Stomach smooth muscle (tissue), 2 donors: ENCODE data around the gene KLF7.
"Not testable (repeated sequence)": the region's sequence is repeated elsewhere in the genome, so short reads cannot be mapped to it uniquely, and the experiment has no call there.

Experiments used
- H3K27ac ChIP-seq: one replicate; pipeline ENCODE4 v1.7.0; 2013; ENCODE audit warnings: mild to moderate bottlenecking, low read length, inconsistent platforms
- H3K27me3 ChIP-seq, 2 donors: one replicate each; pipeline ENCODE4 v1.7.0; 2013; ENCODE audit warnings: low read length in 2 of 2; ENCODE audit not compliant: insufficient read depth in 2 of 2, control insufficient read depth in 1 of 2
- H3K36me3 ChIP-seq, 2 donors: one replicate each; pipeline ENCODE4 v1.7.0; 2013; ENCODE audit warnings: low read length in 2 of 2; ENCODE audit not compliant: control insufficient read depth in 2 of 2, insufficient read depth in 2 of 2
- H3K4me1 ChIP-seq: one replicate; pipeline ENCODE4 v1.7.0; 2013; ENCODE audit warnings: low read length; ENCODE audit not compliant: control insufficient read depth, insufficient read depth
- H3K4me3 ChIP-seq, 2 donors: one replicate each; pipeline ENCODE4 v1.7.0; 2013; ENCODE audit warnings: low read length in 2 of 2
- H3K9ac ChIP-seq, 2 donors: one replicate each; pipeline ENCODE4 v1.7.0; 2013; ENCODE audit warnings: low read length in 2 of 2, mild to moderate bottlenecking in 1 of 2
- H3K9me3 ChIP-seq, 2 donors: one replicate each; pipeline ENCODE4 v1.7.0; 2013; ENCODE audit warnings: low read length in 2 of 2; ENCODE audit not compliant: control insufficient read depth in 2 of 2
- donor health status: healthy.
- donor health status: Pancreatic carcinoma.

KLF7 gene

DNA sequence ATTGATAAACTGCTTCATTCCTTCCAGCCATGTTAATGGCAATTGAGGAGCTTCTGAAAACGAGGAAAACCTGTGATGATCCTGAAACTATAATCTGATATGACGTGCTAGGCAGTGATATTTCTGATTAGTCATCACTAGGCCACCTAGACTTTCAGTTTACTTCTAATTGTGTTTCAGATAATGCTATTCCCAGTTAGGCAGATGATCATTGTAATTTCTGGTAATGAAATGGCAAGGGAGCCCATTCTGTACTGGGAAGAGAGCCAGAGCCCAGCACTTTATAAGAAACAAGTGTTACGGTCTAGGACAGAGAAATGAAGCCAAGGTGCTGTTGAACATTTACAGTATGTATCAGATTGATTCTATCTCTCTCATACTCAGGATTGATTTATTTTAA is 120.2 kb downstream of the KLF7 start:
- H3K27me3 ChIP-seq: no peaks in the 10 kb centered on the region

DNA sequence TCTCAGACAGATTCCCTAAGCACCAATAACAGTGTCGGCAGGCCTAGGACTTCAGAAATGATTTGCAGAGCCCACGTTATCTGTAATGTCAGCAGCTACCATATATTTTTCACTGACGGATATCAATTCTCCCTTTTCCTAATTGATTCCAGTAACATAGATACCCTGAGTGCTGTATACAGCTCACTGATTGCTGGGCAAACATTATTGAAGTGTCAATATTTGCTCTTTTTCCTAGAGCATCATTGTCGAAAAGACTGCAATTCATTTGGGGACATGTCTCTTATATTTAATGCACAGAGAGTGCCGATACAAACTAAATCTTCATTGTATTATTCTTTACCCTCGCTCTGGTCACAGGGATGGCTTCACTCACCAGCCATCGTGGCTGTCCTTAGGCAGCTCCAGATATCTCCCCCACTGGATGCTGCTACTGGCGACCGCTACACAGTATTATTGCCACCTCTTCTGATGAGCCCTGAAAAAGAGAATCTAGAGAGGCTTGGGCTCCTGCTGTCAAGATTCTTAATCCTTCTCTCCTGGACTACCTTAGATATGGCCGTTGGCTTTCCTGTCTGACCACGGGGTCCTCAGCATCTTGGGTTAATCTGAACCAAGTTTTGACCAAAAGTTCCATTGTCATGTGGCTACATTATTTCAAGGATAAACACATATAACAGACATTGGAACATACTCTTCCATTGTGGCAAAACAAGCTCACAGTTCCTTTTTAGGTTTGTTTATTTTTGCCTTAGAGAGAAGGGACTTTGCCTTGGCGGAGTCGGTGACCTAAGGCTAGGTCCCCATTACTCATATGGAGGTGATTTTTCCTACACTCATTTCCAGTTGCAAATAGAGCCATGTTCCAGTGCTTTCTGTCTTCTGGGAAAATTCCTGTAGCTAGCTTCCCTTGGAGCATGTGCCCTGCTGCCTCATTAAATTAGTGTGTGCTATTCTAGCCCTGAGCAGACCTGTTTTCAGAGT is 121.1 kb downstream of the KLF7 start:
- no peaks in the 10 kb centered on the region for H3K4me1 ChIP-seq
- H3K4me3 ChIP-seq: no peak overlapping the region
- no peaks in the 10 kb centered on the region for H3K27me3 ChIP-seq
- H3K9ac ChIP-seq: no peak overlapping the region
- no peak overlapping the region for H3K27ac ChIP-seq
- H3K9me3 ChIP-seq: no peaks in the 10 kb centered on the region
- no peaks in the 10 kb centered on the region for H3K36me3 ChIP-seq

More for the DNA sequence above, 120.2 kb downstream of the KLF7 start:
- Histone ChIP-seq H3K9me3 (no peaks in the 10 kb centered on the region), H3K9ac (no peak overlapping the region), H3K4me1 (no peaks in the 10 kb centered on the region), H3K36me3 (no peaks in the 10 kb centered on the region), H3K4me3 (no peak overlapping the region), H3K27ac (no peak overlapping the region)

DNA sequence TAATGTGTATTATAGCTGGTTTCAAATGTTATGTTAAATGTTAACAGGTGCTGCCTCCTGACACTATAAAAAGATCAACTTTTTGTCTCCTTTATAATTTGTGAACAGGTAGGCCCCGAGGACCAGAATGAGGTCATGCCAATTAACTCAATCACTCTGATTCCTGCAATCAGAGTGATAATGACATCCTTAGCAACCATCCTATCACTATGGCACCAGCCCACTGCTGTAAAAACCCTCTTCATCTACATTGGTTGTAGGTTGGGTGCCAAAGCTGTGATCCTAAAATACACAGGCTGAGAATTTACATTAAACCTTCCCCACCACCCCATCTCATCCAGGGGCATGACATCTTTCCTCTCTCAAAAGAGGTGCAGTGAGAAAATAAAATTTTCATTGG is 122.9 kb downstream of the KLF7 start:
- Histone ChIP-seq H3K27me3 (no peaks in the 10 kb centered on the region), H3K4me1 (peaks cover 2% of the 10 kb centered on the region), H3K36me3 (no peaks in the 10 kb centered on the region), H3K9ac (no peak overlapping the region), H3K9me3 (no peaks in the 10 kb centered on the region), H3K4me3 (no peak overlapping the region), H3K27ac (no peak overlapping the region)

DNA sequence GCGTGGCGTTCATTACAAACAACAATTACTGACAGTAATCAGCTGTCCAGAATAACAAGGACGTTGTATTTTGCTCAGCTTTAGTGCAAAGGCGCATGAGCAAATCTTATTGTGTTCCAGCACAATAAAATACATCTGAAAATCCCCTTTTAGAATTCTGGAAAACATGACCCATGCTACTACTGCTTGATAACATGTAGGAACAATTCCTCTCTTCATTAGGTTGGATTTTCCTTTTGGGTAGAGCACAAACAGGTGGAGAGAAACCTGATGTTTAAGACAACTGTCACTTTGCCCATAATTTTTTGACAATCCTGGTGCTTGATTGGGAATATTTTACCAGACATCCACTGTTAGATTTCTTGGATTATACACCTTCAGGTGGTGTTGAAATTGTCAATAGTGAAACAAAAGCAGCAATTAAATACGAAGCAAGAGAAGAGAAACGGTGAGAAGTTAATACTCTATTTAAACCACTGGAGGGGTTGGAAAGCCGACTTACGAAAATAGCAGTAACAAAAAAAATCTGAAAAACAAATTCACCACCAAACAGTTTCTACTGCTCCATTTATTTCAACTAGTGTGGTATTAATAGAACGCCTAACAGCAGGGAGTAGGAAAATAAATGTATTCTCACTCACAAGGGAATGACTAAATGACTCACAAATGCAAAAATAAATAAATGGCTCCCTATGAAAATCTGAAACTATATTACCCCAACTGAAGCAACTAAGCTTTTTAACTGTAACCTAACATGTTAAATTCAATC is 123.8 kb downstream of the KLF7 start:
- H3K9me3 ChIP-seq: no peaks in the 10 kb centered on the region
- no peak overlapping the region for H3K9ac ChIP-seq
- peak overlapping the region in 1 of 2 donors; percentile 1 for H3K4me3 ChIP-seq
- H3K4me1 ChIP-seq: peaks cover 2% of the 10 kb centered on the region
- H3K27ac ChIP-seq: no peak overlapping the region
- no peaks in the 10 kb centered on the region for H3K27me3 ChIP-seq
- H3K36me3 ChIP-seq: no peaks in the 10 kb centered on the region

DNA sequence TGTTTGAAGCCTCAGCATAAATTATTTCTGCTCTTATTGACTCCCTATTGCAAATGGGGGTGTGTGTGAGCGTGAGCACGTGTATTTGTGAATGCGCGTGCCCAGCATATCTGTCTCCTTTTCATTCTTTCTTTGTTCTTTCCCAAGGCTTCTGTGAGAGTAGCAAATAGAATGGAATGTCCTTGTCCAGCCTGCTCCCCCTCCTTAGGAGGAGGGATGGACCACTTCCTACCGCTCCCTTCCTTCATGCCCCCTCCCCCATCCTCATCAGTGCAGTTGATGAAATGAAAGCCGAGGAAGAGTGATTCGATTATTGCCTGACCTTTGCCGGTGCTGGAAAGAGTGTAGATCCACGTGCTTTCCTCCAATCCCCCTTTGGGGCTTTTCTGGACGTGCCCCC is 124.5 kb downstream of the KLF7 start:
- H3K27ac ChIP-seq: no peak overlapping the region
- no peaks in the 10 kb centered on the region for H3K27me3 ChIP-seq
- no peaks in the 10 kb centered on the region for H3K36me3 ChIP-seq
- peaks cover 2% of the 10 kb centered on the region for H3K4me1 ChIP-seq
- no peak overlapping the region for H3K9ac ChIP-seq
- peak overlapping the region in 1 of 2 donors; percentile 44 for H3K4me3 ChIP-seq
- H3K9me3 ChIP-seq: no peaks in the 10 kb centered on the region

DNA sequence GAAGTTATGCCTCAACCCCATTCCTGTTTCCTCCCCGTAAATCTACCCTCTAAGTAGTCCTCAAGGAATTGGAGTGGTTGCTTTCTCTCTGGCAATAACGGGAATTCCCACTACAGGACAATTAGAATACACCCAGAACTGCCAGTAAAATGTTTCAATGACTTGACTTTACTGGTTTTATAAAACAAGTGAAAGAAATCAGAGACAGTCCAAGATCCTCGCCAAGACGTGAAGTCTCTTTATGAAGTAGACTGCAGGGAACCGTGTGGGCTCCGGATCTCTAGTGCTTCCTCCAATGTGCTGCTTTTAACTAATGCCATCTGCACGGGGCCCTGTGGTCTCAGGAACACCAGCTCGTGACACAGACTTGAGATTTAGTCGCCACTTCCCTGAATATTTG is 125.1 kb downstream of the KLF7 start:
- peaks cover 2% of the 10 kb centered on the region for H3K4me1 ChIP-seq
- no peaks in the 10 kb centered on the region for H3K36me3 ChIP-seq
- H3K9me3 ChIP-seq: no peaks in the 10 kb centered on the region
- no peak overlapping the region for H3K9ac ChIP-seq
- no peak overlapping the region for H3K4me3 ChIP-seq
- no peaks in the 10 kb centered on the region for H3K27me3 ChIP-seq
- H3K27ac ChIP-seq: no peak overlapping the region

DNA sequence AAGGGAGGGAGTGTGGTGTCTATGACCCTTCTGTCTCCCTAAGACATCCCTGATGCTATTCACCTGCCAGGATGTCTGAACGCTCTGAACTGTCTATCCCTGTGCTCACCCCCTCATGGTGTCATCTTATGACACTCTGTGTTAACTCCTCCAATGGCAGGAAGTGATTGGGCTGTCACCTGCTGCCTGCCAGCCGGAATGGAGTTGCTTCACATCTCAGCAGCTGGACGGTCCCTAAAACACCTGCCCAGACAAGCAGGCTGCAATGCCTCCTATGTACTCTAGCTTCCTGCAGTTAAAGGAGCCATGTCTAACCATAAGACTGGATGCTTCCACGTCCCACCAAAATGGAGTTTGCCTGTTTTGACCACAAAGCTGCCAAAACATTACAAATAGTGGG is 126.5 kb downstream of the KLF7 start:
- no peak overlapping the region for H3K4me3 ChIP-seq
- H3K4me1 ChIP-seq: peaks cover 2% of the 10 kb centered on the region
- no peaks in the 10 kb centered on the region for H3K36me3 ChIP-seq
- no peaks in the 10 kb centered on the region for H3K9me3 ChIP-seq
- H3K9ac ChIP-seq: no peak overlapping the region
- H3K27ac ChIP-seq: no peak overlapping the region
- H3K27me3 ChIP-seq: no peaks in the 10 kb centered on the region

DNA sequence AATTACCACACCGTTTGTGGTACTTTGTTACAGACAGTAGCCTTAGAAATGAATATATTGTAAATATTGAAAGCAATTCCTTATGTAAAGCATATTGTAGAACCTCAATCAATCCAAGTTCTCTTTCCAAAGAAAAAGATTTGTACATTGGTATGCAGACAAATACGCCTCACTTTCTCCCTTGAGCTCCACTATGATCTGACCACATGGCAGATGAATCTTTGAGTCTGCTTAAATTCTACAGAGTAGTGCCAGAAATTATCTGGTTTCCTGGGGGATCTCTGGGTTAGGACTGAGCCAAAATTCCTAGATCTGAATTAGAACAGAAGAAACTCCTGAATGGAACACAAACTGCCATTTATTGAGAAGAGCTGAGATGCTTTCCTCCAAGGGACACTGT is 127.4 kb downstream of the KLF7 start:
- Histone ChIP-seq H3K9ac (no peak overlapping the region), H3K9me3 (no peaks in the 10 kb centered on the region), H3K27me3 (no peaks in the 10 kb centered on the region), H3K27ac (no peak overlapping the region), H3K4me1 (peaks cover 2% of the 10 kb centered on the region), H3K4me3 (no peak overlapping the region), H3K36me3 (no peaks in the 10 kb centered on the region)

DNA sequence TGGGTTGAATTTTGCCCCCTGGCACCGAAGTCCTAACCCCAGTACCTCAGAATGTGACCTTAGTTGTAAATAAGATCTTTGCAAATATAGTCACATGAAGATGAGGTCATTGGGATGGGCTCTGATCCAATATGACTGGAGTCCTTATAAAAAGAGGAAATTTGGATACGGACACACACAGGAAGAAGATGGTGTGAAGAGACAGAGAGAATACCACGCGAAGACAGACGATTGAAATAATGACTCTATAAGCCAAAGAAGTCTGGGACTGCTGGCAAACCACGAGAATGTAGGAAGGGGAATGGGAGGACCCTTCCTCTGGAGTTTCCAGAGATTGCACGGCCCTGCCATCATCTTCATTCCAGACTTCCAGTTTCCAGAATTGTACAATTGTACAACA is 127.9 kb downstream of the KLF7 start:
- Histone ChIP-seq H3K27ac (no peak overlapping the region), H3K4me3 (no peak overlapping the region), H3K9me3 (no peaks in the 10 kb centered on the region), H3K9ac (no peak overlapping the region), H3K36me3 (no peaks in the 10 kb centered on the region), H3K4me1 (peaks cover 2% of the 10 kb centered on the region), H3K27me3 (no peaks in the 10 kb centered on the region)

DNA sequence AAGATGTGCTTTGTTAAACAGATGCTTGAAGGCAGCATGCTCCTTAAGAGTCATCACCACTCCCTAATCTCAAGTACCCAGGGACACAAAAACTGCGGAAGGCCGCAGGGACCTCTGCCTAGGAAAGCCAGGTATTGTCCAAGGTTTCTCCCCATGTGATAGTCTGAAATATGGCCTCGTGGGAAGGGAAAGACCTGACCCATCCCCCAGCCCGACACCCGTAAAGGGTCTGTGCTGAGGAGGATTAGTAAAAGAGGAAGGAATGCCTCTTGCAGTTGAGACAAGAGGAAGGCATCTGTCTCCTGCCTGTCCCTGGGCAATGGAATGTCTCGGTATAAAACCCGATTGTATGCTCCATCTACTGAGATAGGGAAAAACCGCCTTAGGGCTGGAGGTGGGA is 128.7 kb downstream of the KLF7 start:
- H3K4me3 ChIP-seq, H3K9ac ChIP-seq, H3K9me3 ChIP-seq, H3K4me1 ChIP-seq, H3K36me3 ChIP-seq, H3K27ac ChIP-seq, H3K27me3 ChIP-seq: not testable (repeated sequence)

DNA sequence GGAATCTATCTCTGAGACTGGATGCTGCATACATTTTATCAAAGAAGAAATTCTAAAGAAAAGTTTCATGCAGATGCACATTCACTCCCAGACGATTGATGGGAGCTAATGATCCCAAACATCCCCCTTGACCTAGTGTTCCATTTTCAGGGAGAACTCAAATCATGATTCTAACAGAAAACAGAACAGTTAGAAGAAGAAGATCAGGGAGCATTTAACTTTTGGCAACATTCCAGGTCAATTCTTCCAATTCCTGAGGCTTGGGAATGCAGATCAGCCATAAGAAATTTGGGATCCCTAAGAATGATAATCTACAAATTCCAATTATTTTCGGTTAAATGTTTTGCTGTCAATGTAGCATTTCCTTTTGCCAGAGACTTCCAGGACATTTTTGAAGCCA is 129.9 kb downstream of the KLF7 start:
- H3K9ac ChIP-seq: no peak overlapping the region
- no peaks in the 10 kb centered on the region for H3K9me3 ChIP-seq
- H3K27ac ChIP-seq: no peak overlapping the region
- no peaks in the 10 kb centered on the region for H3K27me3 ChIP-seq
- H3K4me3 ChIP-seq: no peak overlapping the region
- H3K4me1 ChIP-seq: peaks cover 2% of the 10 kb centered on the region
- no peaks in the 10 kb centered on the region for H3K36me3 ChIP-seq
